Fibroblast of skin of left biceps (primary cell): ENCODE measurements around the gene FLNC.

Experiments used
- DNase-seq, 2 experiments: peaks; one replicate each; pipeline ENCODE4 v3.0.0-alpha.2; 2013; ENCODE audit warnings: low read depth in 2 of 2

The FLNC gene

DNA sequence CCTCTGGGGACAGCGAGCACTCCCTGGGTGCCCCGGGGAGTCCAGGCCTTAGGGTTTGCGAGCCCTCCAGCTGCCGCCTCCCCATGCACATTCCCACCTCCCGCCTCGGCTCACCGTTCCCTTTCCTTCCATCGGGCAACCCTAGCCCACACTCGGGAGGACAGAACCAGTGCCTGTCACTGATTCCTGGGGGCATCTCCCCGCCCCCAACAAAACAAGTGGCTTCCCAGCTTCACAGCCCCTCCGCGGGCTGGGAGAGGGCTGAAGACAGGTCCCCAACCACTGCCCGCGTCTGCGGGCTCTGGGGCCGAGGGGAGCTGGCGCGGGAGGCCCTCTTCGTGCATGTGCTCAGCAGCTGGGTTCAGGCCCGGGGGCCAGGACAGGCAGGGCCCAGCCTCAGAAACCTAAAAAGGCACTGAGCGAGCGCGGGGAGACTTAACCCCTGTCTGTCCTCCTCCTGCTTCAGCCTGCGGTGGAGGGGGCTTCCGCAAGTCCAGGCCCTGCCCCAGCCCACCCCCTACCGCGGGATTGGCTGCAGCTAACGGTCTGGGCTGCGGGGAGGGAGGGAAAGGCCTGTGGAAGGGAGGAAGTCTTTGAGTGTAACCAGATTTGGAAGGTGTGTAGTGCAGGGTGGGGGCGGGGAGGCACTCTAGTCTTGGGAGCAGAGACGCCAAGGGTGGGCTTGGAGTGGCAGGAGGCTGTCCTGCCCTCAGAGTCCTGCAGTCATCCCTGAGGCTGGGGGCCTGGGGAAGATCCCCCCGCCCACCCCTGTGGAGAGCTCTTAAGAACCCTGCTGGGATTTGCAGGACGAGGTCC, 1.2 kb downstream of the FLNC start:
- peak in 1 of 2 experiments; percentile 49 for DNase-seq

DNA sequence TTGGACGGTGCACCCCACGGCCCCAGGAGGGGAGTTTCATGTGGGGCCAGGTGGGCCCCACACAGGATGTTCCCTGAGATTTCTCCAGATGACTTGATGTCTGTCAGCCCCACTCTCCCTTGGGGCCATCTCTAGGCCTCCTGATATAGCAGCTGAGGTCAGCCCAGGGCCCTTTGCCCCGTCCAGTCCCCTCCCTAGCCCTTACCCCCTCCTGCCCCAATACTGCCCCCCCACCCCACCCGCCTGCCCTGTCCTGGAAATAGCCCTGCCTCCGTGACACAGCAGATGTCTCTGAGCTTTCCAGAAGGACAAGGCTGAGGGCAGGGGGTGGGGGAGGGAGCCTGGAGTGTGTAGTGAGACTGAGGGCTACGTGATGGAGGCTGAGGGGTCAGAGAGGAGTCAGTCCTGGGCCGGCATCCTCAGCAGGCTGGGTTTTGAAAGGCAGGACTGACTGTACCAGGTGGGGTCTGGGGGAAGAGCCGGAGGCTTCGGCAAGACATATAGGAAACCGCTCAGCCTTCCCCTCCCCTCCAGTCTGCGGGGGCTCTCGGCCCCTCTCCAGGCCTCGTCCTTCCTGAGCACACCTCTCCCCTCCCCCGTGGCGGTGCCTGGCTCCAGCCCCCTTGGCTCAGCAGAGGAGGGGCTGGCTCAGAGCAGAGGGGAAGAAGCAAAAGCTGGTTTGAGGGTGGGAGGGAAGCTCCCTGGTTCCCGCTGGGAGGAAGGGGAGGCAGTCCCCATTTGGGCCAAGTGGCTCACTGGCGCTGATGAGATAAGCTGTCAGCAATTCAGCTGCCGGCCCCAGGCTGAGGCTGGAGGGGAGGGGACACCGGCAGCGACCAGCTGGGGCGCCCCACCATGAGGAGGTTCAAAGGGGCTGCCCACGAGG, 2.0 kb downstream of the FLNC start:
- no peak for DNase-seq

DNA sequence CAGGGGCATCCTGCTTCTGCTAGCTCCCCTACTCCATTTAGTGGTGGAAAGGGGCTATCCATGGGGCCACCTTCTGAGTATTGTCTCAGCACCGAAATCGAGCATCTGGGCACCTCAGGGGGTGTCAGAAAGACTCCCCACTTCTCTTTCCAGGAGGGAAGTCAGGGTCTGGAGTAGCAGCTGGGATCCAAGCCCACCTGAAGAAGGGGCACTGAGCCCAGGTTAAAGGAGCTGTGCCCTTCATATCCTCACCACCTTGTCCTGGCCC, 2.6 kb downstream of the FLNC start:
- DNase-seq = no peak

GRCh38 chr7:128833148-128833945, 3.1 kb downstream of the FLNC start:
- DNase-seq = peak; percentile 62 to 64

- no peak for DNase-seq
These were observed 3.7 kb downstream of the FLNC start for GRCh38 chr7:128833946-128834325.

DNA sequence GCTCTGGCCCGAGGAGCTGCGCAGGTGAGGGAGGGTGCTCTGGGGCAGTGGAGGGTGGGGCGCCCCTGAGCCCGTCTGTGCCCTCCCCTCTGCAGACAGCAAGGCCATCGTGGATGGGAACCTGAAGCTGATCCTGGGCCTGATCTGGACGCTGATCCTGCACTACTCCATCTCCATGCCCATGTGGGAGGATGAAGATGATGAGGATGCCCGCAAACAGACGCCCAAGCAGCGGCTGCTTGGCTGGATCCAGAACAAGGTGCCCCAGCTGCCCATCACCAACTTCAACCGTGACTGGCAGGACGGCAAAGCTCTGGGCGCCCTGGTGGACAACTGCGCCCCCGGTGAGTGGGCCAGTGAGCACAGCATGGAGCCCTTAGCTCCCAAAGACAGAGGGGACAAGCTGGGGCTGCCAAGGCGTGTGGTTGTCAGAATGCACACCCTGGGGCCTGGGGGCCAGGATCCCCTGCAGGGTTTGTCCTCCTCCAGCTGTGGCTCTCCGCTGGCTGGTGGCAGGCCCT, 5.1 kb downstream of the FLNC start:
- DNase-seq = no peak

DNA sequence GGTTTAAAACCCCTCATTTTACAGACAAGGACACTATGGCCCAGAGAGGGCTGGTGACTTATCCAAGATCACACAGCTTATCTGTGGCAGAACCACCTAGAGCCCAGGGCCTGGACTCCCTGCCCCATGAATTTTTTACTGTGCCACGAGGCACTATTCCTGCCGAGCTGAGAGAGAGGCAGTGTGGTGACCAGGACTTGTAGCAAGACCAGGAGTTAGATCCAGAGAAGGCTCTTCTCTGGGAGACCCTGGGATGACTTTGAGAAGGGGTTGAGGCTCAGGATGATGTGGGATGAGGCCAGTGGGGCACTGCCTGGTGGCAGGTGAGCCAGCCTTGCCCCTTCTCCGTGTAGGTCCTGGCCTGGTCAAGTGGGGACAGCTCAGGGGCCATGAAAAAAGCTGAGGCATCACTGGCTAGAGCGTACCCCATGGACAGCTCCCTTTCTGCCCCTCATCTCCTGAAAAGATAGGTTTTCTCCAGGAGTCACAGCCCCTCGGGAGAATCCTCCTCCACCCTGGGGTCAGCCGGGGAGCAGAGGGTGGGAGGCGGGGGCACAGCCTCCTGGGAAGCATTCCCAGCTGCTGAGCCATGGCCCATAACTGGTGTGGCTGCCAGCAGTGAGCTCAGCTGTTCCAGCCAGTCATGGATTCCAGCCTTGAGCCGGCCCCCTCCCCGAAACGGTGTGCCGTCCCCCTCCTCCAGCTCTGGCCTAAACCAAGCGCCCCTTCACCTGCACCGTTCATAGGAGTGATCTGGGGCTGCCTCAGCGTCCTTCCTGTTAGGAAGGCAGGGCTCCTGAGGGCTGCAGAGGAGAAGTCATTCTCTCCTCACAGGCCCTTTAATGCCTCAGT, 5.8 kb downstream of the FLNC start:
- no peak for DNase-seq

- no peak for DNase-seq
These were observed 6.6 kb downstream of the FLNC start for GRCh38 chr7:128836729-128837348.

DNA sequence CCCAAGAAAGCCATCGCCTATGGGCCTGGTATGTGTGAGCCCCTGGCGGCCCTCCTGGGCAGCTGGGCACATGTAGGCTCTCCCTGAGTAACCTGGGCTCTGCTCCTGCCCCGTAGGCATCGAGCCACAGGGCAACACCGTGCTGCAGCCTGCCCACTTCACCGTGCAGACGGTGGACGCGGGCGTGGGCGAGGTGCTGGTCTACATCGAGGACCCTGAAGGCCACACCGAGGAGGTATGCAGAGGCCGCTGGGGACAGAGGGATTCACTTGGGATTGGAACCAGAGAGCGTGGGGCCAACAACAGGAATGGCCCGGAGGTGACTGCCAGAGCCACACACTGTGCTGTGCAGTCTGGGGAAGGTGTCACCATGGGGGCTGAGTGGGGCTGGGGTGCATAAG, 7.3 kb downstream of the FLNC start:
- no peak for DNase-seq

GRCh38 chr7:128838109-128838779, 8.0 kb downstream of the FLNC start:
- DNase-seq = no peak

DNA sequence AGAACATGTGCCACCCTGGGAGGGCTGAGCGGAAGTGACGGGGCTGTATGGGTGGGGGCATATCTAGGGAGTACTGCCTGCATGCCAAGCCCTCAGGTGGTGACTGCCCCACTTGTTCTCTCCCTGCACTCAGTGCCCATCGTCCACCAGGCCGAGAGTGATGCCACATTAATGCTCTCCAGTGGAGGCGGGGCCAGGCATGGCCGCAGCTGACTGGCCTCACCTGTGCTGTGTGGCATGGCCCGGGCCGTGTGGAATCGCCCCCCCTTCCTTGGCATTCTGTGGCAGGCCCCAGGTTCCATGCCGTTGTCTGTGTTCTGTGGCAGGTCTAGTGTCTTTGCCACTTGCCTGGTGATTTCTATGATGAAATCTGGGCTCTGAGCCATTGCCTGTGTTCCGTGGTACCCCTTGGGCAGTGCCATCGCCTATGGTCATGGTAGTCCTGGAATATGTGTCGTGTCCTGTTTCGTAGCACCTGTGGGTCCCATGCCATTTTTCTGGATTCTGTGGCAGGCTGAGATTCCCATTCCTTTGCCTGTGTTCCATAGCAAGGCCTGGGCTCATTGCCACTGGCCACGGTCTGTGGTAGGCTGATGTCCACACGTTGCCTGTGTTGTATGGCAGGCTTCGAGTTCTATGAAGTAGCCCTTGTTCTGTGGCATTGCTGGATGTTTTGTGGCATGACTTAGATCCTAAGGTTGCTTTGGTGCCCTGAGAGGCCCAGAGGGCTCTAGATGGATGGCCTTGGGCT, 8.9 kb downstream of the FLNC start:
- no peak for DNase-seq

DNA sequence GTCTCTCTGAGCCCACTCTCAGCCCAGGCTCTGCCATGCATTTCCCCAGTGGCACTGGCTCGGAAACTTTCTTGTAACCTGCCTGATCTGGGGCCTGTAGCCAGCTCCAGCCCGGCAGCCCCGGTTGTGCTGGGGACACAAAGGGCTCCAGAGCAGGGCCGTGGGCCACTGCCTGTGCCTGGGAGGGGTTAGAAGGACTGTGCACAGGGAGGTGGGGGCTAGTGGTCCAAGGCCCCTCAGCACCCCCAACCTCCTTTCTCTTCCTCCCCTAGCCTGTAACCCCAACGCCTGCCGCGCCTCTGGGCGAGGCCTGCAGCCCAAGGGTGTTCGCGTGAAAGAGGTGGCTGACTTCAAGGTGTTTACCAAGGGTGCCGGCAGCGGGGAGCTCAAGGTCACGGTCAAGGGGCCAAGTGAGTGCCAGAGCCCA, 9.6 kb downstream of the FLNC start:
- DNase-seq = no peak

GRCh38 chr7:128840326-128841170, 10.3 kb downstream of the FLNC start:
- DNase-seq = no peak

DNA sequence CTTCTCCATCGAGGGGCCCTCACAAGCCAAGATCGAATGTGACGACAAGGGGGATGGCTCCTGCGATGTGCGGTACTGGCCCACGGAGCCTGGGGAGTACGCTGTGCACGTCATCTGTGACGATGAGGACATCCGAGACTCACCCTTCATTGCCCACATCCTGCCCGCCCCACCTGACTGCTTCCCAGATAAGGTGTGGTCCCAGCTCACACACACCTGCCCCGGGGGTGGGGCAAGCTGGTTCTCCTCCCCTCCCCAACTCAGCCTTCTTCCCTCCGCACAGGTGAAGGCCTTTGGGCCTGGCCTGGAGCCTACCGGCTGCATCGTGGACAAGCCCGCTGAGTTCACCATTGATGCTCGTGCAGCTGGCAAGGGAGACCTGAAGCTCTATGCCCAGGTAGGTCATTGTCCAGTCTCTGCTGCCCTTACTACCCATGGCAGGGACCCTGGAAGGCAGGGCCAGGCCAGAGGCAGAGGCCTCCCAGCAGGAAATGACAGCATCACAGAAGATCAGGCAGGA, 11.0 kb downstream of the FLNC start:
- DNase-seq = no peak

DNA sequence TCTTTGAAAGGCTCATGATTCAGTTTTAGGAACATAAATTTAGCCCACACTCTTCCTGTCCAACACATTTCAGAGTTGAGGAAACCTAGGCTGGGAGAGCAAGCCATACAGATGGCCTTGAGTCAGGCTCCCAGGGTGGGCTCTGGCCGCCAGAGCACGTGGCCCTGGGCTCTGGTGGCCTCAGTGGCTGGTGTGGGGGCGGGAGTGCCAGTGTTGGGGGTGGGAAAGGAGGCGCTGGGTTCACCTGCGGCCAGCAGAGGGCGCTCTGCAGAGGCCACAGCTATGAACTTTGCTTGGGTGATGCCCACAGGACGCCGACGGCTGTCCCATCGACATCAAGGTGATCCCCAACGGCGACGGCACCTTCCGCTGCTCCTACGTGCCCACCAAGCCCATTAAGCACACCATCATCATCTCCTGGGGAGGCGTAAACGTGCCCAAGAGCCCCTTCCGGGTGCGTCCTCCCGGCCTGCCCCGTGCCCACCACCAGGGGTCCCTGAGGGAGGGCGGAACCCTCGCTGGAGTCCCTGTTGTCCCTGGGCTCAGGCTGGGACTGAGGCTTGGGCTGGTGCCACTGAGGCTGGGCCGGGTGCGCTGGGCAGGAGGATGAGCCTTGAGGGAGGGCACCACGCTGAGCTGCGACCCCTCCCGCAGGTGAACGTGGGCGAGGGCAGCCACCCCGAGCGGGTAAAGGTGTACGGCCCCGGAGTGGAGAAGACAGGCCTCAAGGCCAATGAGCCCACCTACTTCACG, 11.9 kb downstream of the FLNC start:
- DNase-seq = no peak

GRCh38 chr7:128842674-128843641, 12.8 kb downstream of the FLNC start:
- no peak for DNase-seq
